Vagina (tissue), 2 donors: Measurements from ENCODE around the gene CST5.
"Not testable (repeated sequence)": the region's sequence is repeated elsewhere in the genome, so short reads cannot be mapped to it uniquely, and the experiment has no call there.

ENCODE experiments used
- CTCF ChIP-seq, 3 experiments: fragments of 450-650 bp in 2 of 3; fragments of 200-600 bp in 1 of 3; sonication (generic) in 1 of 3; IDR thresholded peaks; one replicate each; pipeline ENCODE4 v1.5.1; 2017 to 2019; ENCODE audit warnings: antibody characterized with exemption in 3 of 3, mild to moderate bottlenecking in 2 of 3, moderate library complexity in 2 of 3
- POLR2A ChIP-seq, 2 donors: fragments of 450-650 bp; IDR thresholded peaks; one replicate each; pipeline ENCODE4 v1.6.1; 2017; ENCODE audit warnings: antibody characterized with exemption in 2 of 2, mild to moderate bottlenecking in 2 of 2, moderate library complexity in 2 of 2

DNA sequence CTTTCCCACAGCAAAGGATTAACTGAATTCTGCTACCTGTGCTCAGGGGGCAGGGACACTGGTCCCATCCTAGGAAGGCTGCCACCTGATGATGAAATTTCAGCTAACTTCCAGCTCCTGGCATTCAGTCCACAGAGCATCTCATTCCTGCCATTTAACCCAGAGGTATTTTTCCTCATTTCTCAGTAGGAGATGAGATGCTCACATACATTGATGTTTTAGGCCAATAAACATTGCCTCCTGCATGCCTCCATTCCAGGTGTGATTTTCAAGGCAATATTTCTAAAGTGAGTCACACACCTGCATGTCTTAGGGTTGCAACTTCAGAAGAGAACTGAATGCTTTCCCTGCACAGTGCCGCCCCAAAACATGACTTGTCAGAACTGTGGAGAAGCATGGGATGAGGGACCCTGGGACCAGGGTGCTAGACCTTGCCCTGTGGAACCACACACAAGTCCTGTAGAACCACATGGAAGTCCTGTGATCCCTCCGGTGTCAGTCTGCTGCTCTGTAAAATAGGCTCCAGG is 1.5 kb downstream of the CST5 start:
- not testable (repeated sequence) for TF ChIP-seq CTCF, POLR2A (IDR thresholded peaks at IDR 0.05)
